WI38 (cell line): Measurements from ENCODE around the gene CALML4.
"Not testable (repeated sequence)": the region's sequence is repeated elsewhere in the genome, so short reads cannot be mapped to it uniquely, and the experiment has no call there.

Source experiments
- H3K4me3 ChIP-seq: 2 replicates; pipeline ENCODE4 v1.5.1; 2011; ENCODE audit warnings: low read depth, mild to moderate bottlenecking, control low read depth, low read length
- CTCF ChIP-seq: IDR thresholded peaks from 2 replicates; pipeline ENCODE4 v1.5.1; 2012; ENCODE audit warnings: low read depth, mild to moderate bottlenecking, control low read depth, low read length

Gene CALML4

GRCh38 chr15:68183616-68184315 is 21.4 kb downstream of the CALML4 start:
- no peak overlapping the region for H3K4me3 ChIP-seq
- no peak for TF ChIP-seq CTCF

GRCh38 chr15:68177742-68178141 is 27.4 kb downstream of the CALML4 start:
- no peak for TF ChIP-seq CTCF

GRCh38 chr15:68176601-68177000 is 28.5 kb downstream of the CALML4 start:
- no peak overlapping the region for H3K4me3 ChIP-seq
- no peak for TF ChIP-seq CTCF

More at GRCh38 chr15:68177742-68178141, 27.4 kb downstream of the CALML4 start:
- H3K4me3 ChIP-seq: no peak overlapping the region

- H3K4me3 ChIP-seq: no peak overlapping the region
- no peak for TF ChIP-seq CTCF
These were observed 29.6 kb downstream of the CALML4 start for GRCh38 chr15:68175526-68175925.

- no peak for TF ChIP-seq CTCF
- H3K4me3 ChIP-seq: no peak overlapping the region
These were observed 32.0 kb downstream of the CALML4 start for GRCh38 chr15:68173119-68173518.

- H3K4me3 ChIP-seq: not testable (repeated sequence)
These were observed 33.1 kb downstream of the CALML4 start for GRCh38 chr15:68172037-68172436.

- no peak overlapping the region for H3K4me3 ChIP-seq
- TF ChIP-seq CTCF: no peak
These were observed 38.3 kb downstream of the CALML4 start for GRCh38 chr15:68166847-68167246.

GRCh38 chr15:68163191-68163590 is 41.9 kb downstream of the CALML4 start:
- no peak overlapping the region for H3K4me3 ChIP-seq
- TF ChIP-seq CTCF: no peak
